ENCODE results near the gene C3orf62.

C3orf62 gene

GRCh38 chr3:49310677-49311076, 33.6 kb upstream of the C3orf62 start:
- no peak for TF ChIP-seq TAF1 (IDR thresholded peaks at IDR 0.05; ENCODE audit: borderline replicate concordance, insufficient read depth, low read length)
- TF ChIP-seq FOXP2 (optimal IDR thresholded peaks at IDR 0.05; ENCODE audit: borderline replicate concordance, extremely low read depth, extremely low read length, insufficient read depth): no peak
- TF ChIP-seq REST (IDR thresholded peaks at IDR 0.05; ENCODE audit: insufficient read depth in 1 of 2, low read depth in 2 of 2, low read length in 2 of 2): no peak
- no peak for TF ChIP-seq POLR2AphosphoS5 (IDR thresholded peaks at IDR 0.05; ENCODE audit: low read depth, low read length)
- TF ChIP-seq SIN3A (IDR thresholded peaks at IDR 0.05; ENCODE audit: borderline replicate concordance, insufficient read depth, low read length): no peak

- TF ChIP-seq REST (IDR thresholded peaks at IDR 0.05; ENCODE audit: insufficient read depth in 1 of 2, low read depth in 2 of 2, low read length in 2 of 2) (no peak), FOXP2 (optimal IDR thresholded peaks at IDR 0.05; ENCODE audit: borderline replicate concordance, extremely low read depth, extremely low read length, insufficient read depth) (no peak), POLR2AphosphoS5 (IDR thresholded peaks at IDR 0.05; ENCODE audit: low read depth, low read length) (no peak), SIN3A (IDR thresholded peaks at IDR 0.05; ENCODE audit: borderline replicate concordance, insufficient read depth, low read length) (no peak)
These were observed 28.6 kb upstream of the C3orf62 start for GRCh38 chr3:49305608-49306007.

GRCh38 chr3:49302613-49303012, 25.6 kb upstream of the C3orf62 start:
- TF ChIP-seq SIN3A (IDR thresholded peaks at IDR 0.05; ENCODE audit: borderline replicate concordance, insufficient read depth, low read length): no peak
- no peak for TF ChIP-seq TAF1 (IDR thresholded peaks at IDR 0.05; ENCODE audit: borderline replicate concordance, insufficient read depth, low read length)
- no peak for TF ChIP-seq FOXP2 (optimal IDR thresholded peaks at IDR 0.05; ENCODE audit: borderline replicate concordance, extremely low read depth, extremely low read length, insufficient read depth)
- no peak for TF ChIP-seq POLR2AphosphoS5 (IDR thresholded peaks at IDR 0.05; ENCODE audit: low read depth, low read length)
- TF ChIP-seq REST (IDR thresholded peaks at IDR 0.05; ENCODE audit: insufficient read depth in 1 of 2, low read depth in 2 of 2, low read length in 2 of 2): no peak

GRCh38 chr3:49300595-49300994, 23.6 kb upstream of the C3orf62 start:
- TF ChIP-seq POLR2AphosphoS5 (IDR thresholded peaks at IDR 0.05; ENCODE audit: low read depth, low read length) (no peak), SIN3A (IDR thresholded peaks at IDR 0.05; ENCODE audit: borderline replicate concordance, insufficient read depth, low read length) (no peak), REST (IDR thresholded peaks at IDR 0.05; ENCODE audit: insufficient read depth in 1 of 2, low read depth in 2 of 2, low read length in 2 of 2) (no peak), TAF1 (IDR thresholded peaks at IDR 0.05; ENCODE audit: borderline replicate concordance, insufficient read depth, low read length) (no peak), FOXP2 (optimal IDR thresholded peaks at IDR 0.05; ENCODE audit: borderline replicate concordance, extremely low read depth, extremely low read length, insufficient read depth) (no peak)

- no peak for TF ChIP-seq FOXP2 (optimal IDR thresholded peaks at IDR 0.05; ENCODE audit: borderline replicate concordance, extremely low read depth, extremely low read length, insufficient read depth)
- no peak for TF ChIP-seq SIN3A (IDR thresholded peaks at IDR 0.05; ENCODE audit: borderline replicate concordance, insufficient read depth, low read length)
- no peak for TF ChIP-seq POLR2AphosphoS5 (IDR thresholded peaks at IDR 0.05; ENCODE audit: low read depth, low read length)
- TF ChIP-seq TAF1 (IDR thresholded peaks at IDR 0.05; ENCODE audit: borderline replicate concordance, insufficient read depth, low read length): no peak
- TF ChIP-seq REST (IDR thresholded peaks at IDR 0.05; ENCODE audit: insufficient read depth in 1 of 2, low read depth in 2 of 2, low read length in 2 of 2): no peak
These were observed 21.5 kb upstream of the C3orf62 start for GRCh38 chr3:49298511-49298910.

Data from PFSK-1 (cell line).